ENCODE data around the gene ACSM6. TPM values are rescaled to one million over a fixed set of nuclear protein-coding genes. Genes with fewer than 3 reads are reported as not detected.

Gene ACSM6
- total and polyA plus RNA-seq, 2 donors (not counting 1 experiment from before 2014, with no cell fraction given): not detected

GRCh38 chr10:95209509-95210127 lies 15.6 kb downstream of the ACSM6 start:
- no peak overlapping the region for H3K4me2 ChIP-seq (ENCODE audit: extremely low read depth, insufficient read depth, low read length)
- no peak overlapping the region for H2AFZ ChIP-seq (ENCODE audit: low read length)
- no peaks in the 10 kb centered on the region for H3K27me3 ChIP-seq (ENCODE audit: control insufficient read depth, insufficient read depth, low read length)
- H3K9me3 ChIP-seq (ENCODE audit: control insufficient read depth, insufficient read depth, low read depth, low read length): no peaks in the 10 kb centered on the region
- H3K27ac ChIP-seq (ENCODE audit: insufficient read depth, low read length): no peak overlapping the region
- H3K79me2 ChIP-seq (ENCODE audit: control insufficient read depth, insufficient read depth, low read length): no peaks in the 10 kb centered on the region
- H3K9ac ChIP-seq (ENCODE audit: insufficient read depth, low read length): no peak overlapping the region
- H3K36me3 ChIP-seq (ENCODE audit: control insufficient read depth, insufficient read depth, low read length): no peaks in the 10 kb centered on the region
- TF ChIP-seq EZH2 (IDR thresholded peaks at IDR 0.05; ENCODE audit: low read length, missing control alignments): no peak
- TF ChIP-seq, protein P1, sequence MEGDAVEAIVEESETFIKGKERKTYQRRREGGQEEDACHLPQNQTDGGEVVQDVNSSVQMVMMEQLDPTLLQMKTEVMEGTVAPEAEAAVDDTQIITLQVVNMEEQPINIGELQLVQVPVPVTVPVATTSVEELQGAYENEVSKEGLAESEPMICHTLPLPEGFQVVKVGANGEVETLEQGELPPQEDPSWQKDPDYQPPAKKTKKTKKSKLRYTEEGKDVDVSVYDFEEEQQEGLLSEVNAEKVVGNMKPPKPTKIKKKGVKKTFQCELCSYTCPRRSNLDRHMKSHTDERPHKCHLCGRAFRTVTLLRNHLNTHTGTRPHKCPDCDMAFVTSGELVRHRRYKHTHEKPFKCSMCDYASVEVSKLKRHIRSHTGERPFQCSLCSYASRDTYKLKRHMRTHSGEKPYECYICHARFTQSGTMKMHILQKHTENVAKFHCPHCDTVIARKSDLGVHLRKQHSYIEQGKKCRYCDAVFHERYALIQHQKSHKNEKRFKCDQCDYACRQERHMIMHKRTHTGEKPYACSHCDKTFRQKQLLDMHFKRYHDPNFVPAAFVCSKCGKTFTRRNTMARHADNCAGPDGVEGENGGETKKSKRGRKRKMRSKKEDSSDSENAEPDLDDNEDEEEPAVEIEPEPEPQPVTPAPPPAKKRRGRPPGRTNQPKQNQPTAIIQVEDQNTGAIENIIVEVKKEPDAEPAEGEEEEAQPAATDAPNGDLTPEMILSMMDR (conservative IDR thresholded peaks at IDR 0.05 in 1 of 2, IDR thresholded peaks at IDR 0.05 in 1 of 2; ENCODE audit: low read depth in 1 of 2, low read length in 2 of 2): no peak
- H3K4me3 ChIP-seq (replicated peaks in 1 of 4; ENCODE audit: control extremely low read depth in 1 of 4, insufficient read depth in 1 of 4, low read depth in 3 of 4, low read length in 4 of 4): no peak overlapping the region
- no peak for DNase-seq (ENCODE audit: low read depth in 2 of 2)
- no peaks in the 10 kb centered on the region for H4K20me1 ChIP-seq (ENCODE audit: control insufficient read depth, extremely low read depth, insufficient read depth, low read length)
- H3K4me1 ChIP-seq (ENCODE audit: control insufficient read depth, extremely low read depth, insufficient read depth, low read length): peaks cover 3% of the 10 kb centered on the region

- H3K9me3 ChIP-seq (ENCODE audit: control insufficient read depth, insufficient read depth, low read depth, low read length): no peaks in the 10 kb centered on the region
- H3K4me2 ChIP-seq (ENCODE audit: extremely low read depth, insufficient read depth, low read length): no peak overlapping the region
- H3K27me3 ChIP-seq (ENCODE audit: control insufficient read depth, insufficient read depth, low read length): no peaks in the 10 kb centered on the region
These were observed 17.7 kb downstream of the ACSM6 start for GRCh38 chr10:95211606-95212279.

DNA sequence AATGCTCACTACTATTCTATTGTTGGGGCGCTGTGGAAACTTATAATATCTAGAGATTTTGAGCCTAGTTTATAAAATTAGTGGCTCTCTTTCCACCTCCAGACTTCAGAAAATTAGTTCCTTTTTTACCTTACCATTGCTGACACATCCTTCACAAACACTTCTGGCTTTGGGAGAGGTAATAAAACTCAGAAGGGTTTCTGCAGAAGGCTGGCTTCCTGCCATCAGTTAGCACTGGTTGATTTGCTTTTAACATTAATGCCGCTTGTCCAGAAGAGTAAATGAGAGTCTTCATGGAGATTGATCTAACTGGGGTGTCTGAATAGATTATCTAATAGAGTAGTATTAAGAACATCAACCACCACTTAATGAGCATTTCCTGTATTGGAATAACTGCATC lies 20.3 kb downstream of the ACSM6 start:
- H3K4me2 ChIP-seq (ENCODE audit: extremely low read depth, insufficient read depth, low read length): no peak overlapping the region
- no peaks in the 10 kb centered on the region for H4K20me1 ChIP-seq (ENCODE audit: control insufficient read depth, extremely low read depth, insufficient read depth, low read length)
- peak in 1 of 2 donors; percentile 45 for DNase-seq (ENCODE audit: low read depth in 2 of 2)
- no peaks in the 10 kb centered on the region for H3K27me3 ChIP-seq (ENCODE audit: control insufficient read depth, insufficient read depth, low read length)
- no peaks in the 10 kb centered on the region for H3K79me2 ChIP-seq (ENCODE audit: control insufficient read depth, insufficient read depth, low read length)
- no peaks in the 10 kb centered on the region for H3K9me3 ChIP-seq (ENCODE audit: control insufficient read depth, insufficient read depth, low read depth, low read length)
- no peak overlapping the region for H2AFZ ChIP-seq (ENCODE audit: low read length)
- no peaks in the 10 kb centered on the region for H3K36me3 ChIP-seq (ENCODE audit: control insufficient read depth, insufficient read depth, low read length)
- H3K4me1 ChIP-seq (ENCODE audit: control insufficient read depth, extremely low read depth, insufficient read depth, low read length): peaks cover 6% of the 10 kb centered on the region
- TF ChIP-seq EZH2 (IDR thresholded peaks at IDR 0.05; ENCODE audit: low read length, missing control alignments): no peak
- TF ChIP-seq, protein P1 (conservative IDR thresholded peaks at IDR 0.05 in 1 of 2, IDR thresholded peaks at IDR 0.05 in 1 of 2; ENCODE audit: low read depth in 1 of 2, low read length in 2 of 2): no peak
- H3K27ac ChIP-seq (ENCODE audit: insufficient read depth, low read length): no peak overlapping the region
- no peak overlapping the region for H3K4me3 ChIP-seq (replicated peaks in 1 of 4; ENCODE audit: control extremely low read depth in 1 of 4, insufficient read depth in 1 of 4, low read depth in 3 of 4, low read length in 4 of 4)
- H3K9ac ChIP-seq (ENCODE audit: insufficient read depth, low read length): no peak overlapping the region

More at GRCh38 chr10:95211606-95212279, 17.7 kb downstream of the ACSM6 start:
- Histone ChIP-seq H3K79me2 (ENCODE audit: control insufficient read depth, insufficient read depth, low read length) (no peaks in the 10 kb centered on the region), H3K27ac (ENCODE audit: insufficient read depth, low read length) (no peak overlapping the region), H3K4me1 (ENCODE audit: control insufficient read depth, extremely low read depth, insufficient read depth, low read length) (peaks cover 3% of the 10 kb centered on the region), H4K20me1 (ENCODE audit: control insufficient read depth, extremely low read depth, insufficient read depth, low read length) (no peaks in the 10 kb centered on the region), H3K4me3 (replicated peaks in 1 of 4; ENCODE audit: control extremely low read depth in 1 of 4, insufficient read depth in 1 of 4, low read depth in 3 of 4, low read length in 4 of 4) (no peak overlapping the region), H3K9ac (ENCODE audit: insufficient read depth, low read length) (no peak overlapping the region), H2AFZ (ENCODE audit: low read length) (no peak overlapping the region), H3K36me3 (ENCODE audit: control insufficient read depth, insufficient read depth, low read length) (no peaks in the 10 kb centered on the region)
- DNase-seq (ENCODE audit: low read depth in 2 of 2): no peak
- no peak for TF ChIP-seq EZH2 (IDR thresholded peaks at IDR 0.05; ENCODE audit: low read length, missing control alignments)
- TF ChIP-seq, protein P1 (conservative IDR thresholded peaks at IDR 0.05 in 1 of 2, IDR thresholded peaks at IDR 0.05 in 1 of 2; ENCODE audit: low read depth in 1 of 2, low read length in 2 of 2): no peak
